B cell (primary cell): ENCODE results near the gene ADO. TPM values are rescaled to one million over a fixed set of nuclear protein-coding genes. Genes with fewer than 3 reads are reported as not detected.

Experiments used
- ATAC-seq: fragments of 200-7000 bp; cut with Tn5 transposase; one replicate; pipeline ENCODE4 v1.10.0; 2021; ENCODE audit warnings: low read depth, mild to moderate bottlenecking, moderate number of reproducible peaks, moderate library complexity
- CTCF ChIA-PET: fragments of 350-600 bp; sonication (Branson Sonifier 250); formaldehyde crosslinking; loops from one replicate; lab custom pipeline; 2021; ENCODE audit warnings: antibody characterized with exemption, inconsistent platforms; lab: Charles Lee
- POLR2A ChIA-PET: fragments of 350-600 bp; sonication (Branson Sonifier 250); formaldehyde crosslinking; loops from one replicate; lab custom pipeline; 2021; ENCODE audit warnings: antibody characterized with exemption; lab: Charles Lee
- DNase-seq: peaks from one replicate; pipeline ENCODE4 v3.0.0; 2013
- H2AFZ ChIP-seq: 2 replicates; pipeline ENCODE4 v1.6.1; 2012; ENCODE audit warnings: mild to moderate bottlenecking, low read depth, low read length; ENCODE audit not compliant: insufficient read depth, poor library complexity, severe bottlenecking
- H3K27ac ChIP-seq, 2 donors: 1 replicate in 1 of 2; 2 replicates in 1 of 2; pipeline ENCODE4 v1.5.1; 2012 to 2013; ENCODE audit warnings: low read length in 2 of 2, mild to moderate bottlenecking in 2 of 2, moderate library complexity in 1 of 2
- H3K27me3 ChIP-seq, 4 experiments: fragments of 200-600 bp in 1 of 4; sonication (generic) in 1 of 4; replicated peaks in 1 of 4; 1 replicate in 2 of 4; 2 replicates in 2 of 4; pipeline versions ENCODE4 v1.6.1 to v1.7.0; 2013 to 2016; ENCODE audit warnings: low read length in 3 of 4, mild to moderate bottlenecking in 2 of 4, mixed read lengths in 1 of 4, moderate library complexity in 1 of 4; ENCODE audit not compliant: insufficient read depth in 4 of 4, control insufficient read depth in 3 of 4; ENCODE audit errors: control extremely low read depth in 1 of 4
- H3K36me3 ChIP-seq, 2 experiments: replicated peaks in 1 of 2; 1 replicate in 1 of 2; 2 replicates in 1 of 2; pipeline versions ENCODE4 v1.6.1 to v1.7.1; 2013; ENCODE audit warnings: low read length in 1 of 2; ENCODE audit not compliant: insufficient read depth in 2 of 2, control insufficient read depth in 1 of 2; ENCODE audit errors: control extremely low read depth in 1 of 2, extremely low read depth in 1 of 2
- H3K4me1 ChIP-seq, 2 donors: fragments of 200-600 bp in 1 of 2; sonication (generic) in 1 of 2; 1 replicate in 1 of 2; 2 replicates in 1 of 2; pipeline versions ENCODE4 v1.5.1 to v1.6.1; 2013 to 2017; ENCODE audit warnings: low read length in 2 of 2; ENCODE audit not compliant: control insufficient read depth in 2 of 2, insufficient read depth in 2 of 2
- H3K4me2 ChIP-seq: replicated peaks from 2 replicates; pipeline ENCODE3; 2012; ENCODE audit warnings: mild to moderate bottlenecking, low read depth, low read length; ENCODE audit not compliant: poor library complexity, severe bottlenecking
- H3K4me3 ChIP-seq, 5 experiments: fragments of 200-600 bp in 1 of 5; sonication (generic) in 1 of 5; 1 replicate in 3 of 5; 2 replicates in 2 of 5; pipeline versions ENCODE4 v1.5.1 to v1.7.0; 2011 to 2016; ENCODE audit warnings: low read length in 4 of 5, mild to moderate bottlenecking in 4 of 5, low read depth in 2 of 5, control low read depth in 1 of 5, moderate library complexity in 1 of 5; ENCODE audit not compliant: insufficient read depth in 1 of 5; ENCODE audit errors: control extremely low read depth in 1 of 5, extremely low read depth in 1 of 5
- H3K79me2 ChIP-seq: fragments of 200-600 bp; sonication (generic); one replicate; pipeline ENCODE4 v1.6.0; 2016; ENCODE audit warnings: low read length; ENCODE audit not compliant: control insufficient read depth, insufficient read depth
- H3K9ac ChIP-seq: fragments of 200-600 bp; sonication (generic); 2 replicates; pipeline ENCODE4 v1.6.1; 2017; ENCODE audit warnings: mild to moderate bottlenecking, low read length, moderate library complexity
- H3K9me3 ChIP-seq, 3 donors: one replicate each; pipeline versions ENCODE4 v1.6.1 to v1.7.1; 2013; ENCODE audit warnings: low read length in 2 of 3; ENCODE audit not compliant: control insufficient read depth in 2 of 3, insufficient read depth in 1 of 3; ENCODE audit errors: control extremely low read depth in 1 of 3
- H4K20me1 ChIP-seq: 2 replicates; pipeline ENCODE4 v1.6.0; 2012; ENCODE audit warnings: mild to moderate bottlenecking, low read length; ENCODE audit not compliant: insufficient read depth, control insufficient read depth, poor library complexity, severe bottlenecking
- H3K27ac Mint-ChIP-seq: one replicate; pipeline ENCODE4 v1.8.0; 2021; ENCODE audit warnings: mixed read lengths
- H3K27me3 Mint-ChIP-seq: one replicate; pipeline ENCODE4 v1.8.0; 2021; ENCODE audit warnings: mixed read lengths
- H3K4me1 Mint-ChIP-seq: one replicate; pipeline ENCODE4 v1.8.0; 2021; ENCODE audit warnings: mixed read lengths
- H3K4me3 Mint-ChIP-seq: one replicate; pipeline ENCODE4 v1.8.0; 2021; ENCODE audit warnings: mixed read lengths
- H3K9me3 Mint-ChIP-seq: one replicate; pipeline ENCODE4 v1.8.0; 2022; ENCODE audit warnings: mixed read lengths; ENCODE audit not compliant: insufficient read depth
- CTCF ChIP-seq: fragments of 200-600 bp; IDR thresholded peaks from one replicate; pipeline ENCODE4 v1.8.0; 2022; ENCODE audit warnings: antibody characterized with exemption, mild to moderate bottlenecking
- EZH2 ChIP-seq: IDR thresholded peaks from 2 replicates; pipeline ENCODE4 v1.6.1; 2012; ENCODE audit warnings: borderline replicate concordance, low read depth, mild to moderate bottlenecking, moderate library complexity, low read length; ENCODE audit not compliant: insufficient read depth, poor library complexity, severe bottlenecking
- WGBS: methylation state at CpG from one replicate; pipeline ENCODE4 v1.1.5; 2013; ENCODE audit warnings: missing lambda C conversion rate; ENCODE audit not compliant: insufficient coverage; 5-methylcytosine and 5-hydroxymethylcytosine counted together
- intact Hi-C: fragments of 100-400 bp; cut with micrococcal nuclease; formaldehyde crosslinking; loops from one replicate; pipeline ENCODE4 v1.10.0; 2022
- polyA plus RNA-seq: library from polyadenylated mRNA; depleted of rRNA; stranded (reverse); fragments of >200 nt; gene quantifications from 2 replicates; pipeline ENCODE4 v1.2.3, GENCODE V29; 2012
- total RNA-seq, 2 donors: library from RNA; stranded (reverse); fragments of 120-200 nt in 1 of 2; gene quantifications; 1 replicate in 1 of 2; 2 replicates in 1 of 2; pipeline versions ENCODE4 v1.2.3 to v1.2.4, GENCODE V29; 2013 to 2022

ADO gene
- total and polyA plus RNA-seq, 2 donors (not counting 1 experiment from before 2014, with no cell fraction given): 9.4 to 18.4 TPM

GRCh38 chr10:62826273-62826672 lies 21.8 kb downstream of the ADO start:
- Histone ChIP-seq H3K9me3 (no peaks in the 10 kb centered on the region), H3K4me2 (no peak overlapping the region), H3K9ac (no peak overlapping the region), H4K20me1 (no peaks in the 10 kb centered on the region), H3K27me3 (no peaks in the 10 kb centered on the region), H3K79me2 (no peaks in the 10 kb centered on the region), H3K4me1 (no peaks in the 10 kb centered on the region), H3K4me3 (no peak overlapping the region), H2AFZ (no peak overlapping the region), H3K36me3 (no peaks in the 10 kb centered on the region), H3K27ac (no peak overlapping the region)
- POLR2A ChIA-PET: no interaction called here
- H3K9me3 Mint-ChIP-seq: no peaks in the 10 kb centered on the region
- intact Hi-C loops: no loop called here
- no peak for ATAC-seq
- WGBS: no CpG with 5 or more reads among the region's 1 CpG
- no peak for DNase-seq
- no peak overlapping the region for H3K4me3 Mint-ChIP-seq
- H3K4me1 Mint-ChIP-seq: peaks cover 6% of the 10 kb centered on the region
- no peak overlapping the region for H3K27ac Mint-ChIP-seq
- no peak for TF ChIP-seq EZH2
- no peak for TF ChIP-seq CTCF
- no peaks in the 10 kb centered on the region for H3K27me3 Mint-ChIP-seq
- CTCF ChIA-PET: interaction anchor here (1.3 to 3.0 kb wide), 2 partner anchors 8 to 259 kb away, joined by 3 to 10 read pairs; no protein-coding TSS in a partner anchor

GRCh38 chr10:62829622-62830021 lies 25.1 kb downstream of the ADO start:
- POLR2A ChIA-PET: no interaction called here
- Mint-ChIP-seq H3K4me3 (no peak overlapping the region), H3K27me3 (peaks cover 4% of the 10 kb centered on the region), H3K4me1 (peaks cover 6% of the 10 kb centered on the region), H3K27ac (no peak overlapping the region), H3K9me3 (no peaks in the 10 kb centered on the region)
- Histone ChIP-seq H3K36me3 (no peaks in the 10 kb centered on the region), H3K27me3 (no peaks in the 10 kb centered on the region), H3K9ac (no peak overlapping the region), H3K4me3 (no peak overlapping the region), H3K27ac (no peak overlapping the region), H3K79me2 (no peaks in the 10 kb centered on the region), H3K4me2 (no peak overlapping the region), H4K20me1 (no peaks in the 10 kb centered on the region), H2AFZ (no peak overlapping the region), H3K9me3 (no peaks in the 10 kb centered on the region), H3K4me1 (no peaks in the 10 kb centered on the region)
- TF ChIP-seq CTCF (no peak), EZH2 (no peak)
- intact Hi-C loops: no loop called here
- DNase-seq (no peak), ATAC-seq (no peak)
- WGBS: 90% methylated on average over 2 of the region's 2 CpGs
- CTCF ChIA-PET: interaction anchor here (3.0 kb wide), 1 partner anchor 11 kb away, joined by 10 read pairs; no protein-coding TSS in a partner anchor
